Panc1 (cell line): ENCODE data around the gene PFDN4. TPM values are rescaled to one million over a fixed set of nuclear protein-coding genes. Genes with fewer than 3 reads are reported as not detected.

ENCODE experiments used
- ATAC-seq: fragments of 200-7000 bp; cut with Tn5 transposase; 2 replicates; pipeline ENCODE4 v1.9.1; 2020; ENCODE audit warnings: mild to moderate bottlenecking, moderate library complexity
- BruUV-seq: library from RNA; stranded (reverse); fragments of 400-500 nt; replicated peaks from 2 replicates; lab custom pipeline; 2021; lab: Mats Ljungman, UMichigan
- CTCF ChIA-PET: fragments of 300-600 bp; sonication (Branson Sonifier 250); formaldehyde crosslinking; loops from one replicate; lab custom pipeline; 2022; ENCODE audit warnings: antibody characterized with exemption; lab: Charles Lee
- POLR2A ChIA-PET: fragments of 300-600 bp; sonication (Branson Sonifier 250); formaldehyde crosslinking; loops from one replicate; lab custom pipeline; 2022; ENCODE audit warnings: antibody characterized with exemption; lab: Charles Lee
- DNase-seq: peaks from one replicate; pipeline ENCODE4 v3.0.0-alpha.2; 2010; ENCODE audit warnings: low read depth, low spot score
- H3K27ac ChIP-seq: 2 replicates; pipeline ENCODE4 v1.5.1; 2011; ENCODE audit warnings: mild to moderate bottlenecking, low read length, inconsistent platforms
- H3K27me3 ChIP-seq: fragments of 200-500 bp; sonication (Bioruptor generic); 2 replicates; pipeline ENCODE4 v1.6.0; 2014; ENCODE audit warnings: low read length, inconsistent platforms; ENCODE audit not compliant: control insufficient read depth, insufficient read depth
- H3K36me3 ChIP-seq: fragments of 200-500 bp; sonication (Bioruptor generic); 2 replicates; pipeline ENCODE4 v1.5.1; 2014; ENCODE audit warnings: inconsistent platforms, mild to moderate bottlenecking, low read length, moderate library complexity; ENCODE audit not compliant: control insufficient read depth, insufficient read depth
- H3K4me1 ChIP-seq: 2 replicates; pipeline ENCODE4 v1.5.1; 2011; ENCODE audit warnings: inconsistent platforms, mild to moderate bottlenecking, low read length, moderate library complexity; ENCODE audit not compliant: control insufficient read depth, insufficient read depth
- H3K4me3 ChIP-seq, 2 experiments: 2 replicates each; pipeline ENCODE4 v1.5.1; 2011 to 2012; ENCODE audit warnings: low read depth in 2 of 2, low read length in 2 of 2, mild to moderate bottlenecking in 2 of 2, inconsistent platforms in 1 of 2, moderate library complexity in 1 of 2
- H3K9me3 ChIP-seq: fragments of 200-500 bp; sonication (Bioruptor generic); 2 replicates; pipeline ENCODE4 v1.5.1; 2014; ENCODE audit warnings: low read depth, mild to moderate bottlenecking, inconsistent platforms, low read length, moderate library complexity; ENCODE audit not compliant: control insufficient read depth, insufficient read depth
- POLR2AphosphoS5 ChIP-seq: IDR thresholded peaks from 2 replicates; pipeline ENCODE4 v1.6.1; 2012; ENCODE audit warnings: mild to moderate bottlenecking, low read depth, low read length, moderate library complexity
- SIN3A ChIP-seq: IDR thresholded peaks from 2 replicates; pipeline ENCODE4 v1.6.1; 2012; ENCODE audit warnings: low read depth, mild to moderate bottlenecking, low read length, moderate library complexity, borderline replicate concordance; ENCODE audit not compliant: insufficient read depth
- TCF7L2 ChIP-seq: IDR thresholded peaks from 2 replicates; pipeline ENCODE4 v1.6.1; 2011; ENCODE audit warnings: mild to moderate bottlenecking, low read depth, low read length, inconsistent platforms
- in situ Hi-C: cut with HindIII; loops from 2 replicates; pipeline ENCODE4 v1.10.0; 2016; ENCODE audit warnings: low sequenced_read_pairs, low pct_unique_long_range_greater_than_20kb
- intact Hi-C: fragments of 100-400 bp; cut with micrococcal nuclease; formaldehyde crosslinking; loops from one replicate; pipeline ENCODE4 v1.10.0; 2022; ENCODE audit not compliant: unreplicated experiment
- total RNA-seq: library from RNA; stranded (reverse); gene quantifications from one replicate; pipeline ENCODE4 v1.2.1, GENCODE V29; 2021; ENCODE audit not compliant: unreplicated experiment
- TF ChIP-seq, protein P1 (sequence below), 2 experiments: IDR thresholded peaks; 2 replicates each; pipeline ENCODE4 v1.6.1; 2011 to 2012; ENCODE audit warnings: low read depth in 2 of 2, control low read depth in 1 of 2, low read length in 1 of 2, mild to moderate bottlenecking in 1 of 2, moderate library complexity in 1 of 2; ENCODE audit not compliant: insufficient read depth in 1 of 2
- TF ChIP-seq, protein P2 (sequence below): fragments of 450-650 bp; IDR thresholded peaks from 2 replicates; pipeline ENCODE4 v1.5.1; 2017; ENCODE audit warnings: mild to moderate bottlenecking

Gene PFDN4
- total RNA-seq, 1 experiment from 2014 or later, result 48.2 TPM

DNA sequence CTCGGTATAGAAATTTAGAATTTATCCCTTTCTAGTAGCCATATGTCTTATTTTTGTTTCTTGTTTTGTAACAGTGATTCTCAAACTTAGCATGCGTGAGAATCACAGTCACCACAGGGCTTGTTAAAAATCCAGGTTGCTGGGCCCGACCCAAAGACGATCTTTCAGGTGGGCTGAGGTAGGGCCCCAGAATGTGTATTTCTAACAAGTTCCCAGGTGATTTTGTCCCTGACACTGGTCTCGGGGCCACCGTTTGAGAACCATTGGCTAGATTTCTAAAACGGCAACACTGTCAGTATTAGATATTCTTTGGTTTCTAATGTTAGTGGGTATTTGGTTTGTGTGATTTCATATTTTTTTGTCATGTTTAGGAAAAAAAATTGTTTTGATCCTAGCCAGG, 9.9 kb downstream of the PFDN4 start:
- ChIA-PET POLR2A (no interaction called here), CTCF (no interaction called here)
- intact Hi-C loops (no loop called here), in situ Hi-C loops (no loop called here)
- BruUV-seq, result no TSS peak
- no peaks in the 10 kb centered on the region for H3K27me3 ChIP-seq
- TF ChIP-seq, protein P1, sequence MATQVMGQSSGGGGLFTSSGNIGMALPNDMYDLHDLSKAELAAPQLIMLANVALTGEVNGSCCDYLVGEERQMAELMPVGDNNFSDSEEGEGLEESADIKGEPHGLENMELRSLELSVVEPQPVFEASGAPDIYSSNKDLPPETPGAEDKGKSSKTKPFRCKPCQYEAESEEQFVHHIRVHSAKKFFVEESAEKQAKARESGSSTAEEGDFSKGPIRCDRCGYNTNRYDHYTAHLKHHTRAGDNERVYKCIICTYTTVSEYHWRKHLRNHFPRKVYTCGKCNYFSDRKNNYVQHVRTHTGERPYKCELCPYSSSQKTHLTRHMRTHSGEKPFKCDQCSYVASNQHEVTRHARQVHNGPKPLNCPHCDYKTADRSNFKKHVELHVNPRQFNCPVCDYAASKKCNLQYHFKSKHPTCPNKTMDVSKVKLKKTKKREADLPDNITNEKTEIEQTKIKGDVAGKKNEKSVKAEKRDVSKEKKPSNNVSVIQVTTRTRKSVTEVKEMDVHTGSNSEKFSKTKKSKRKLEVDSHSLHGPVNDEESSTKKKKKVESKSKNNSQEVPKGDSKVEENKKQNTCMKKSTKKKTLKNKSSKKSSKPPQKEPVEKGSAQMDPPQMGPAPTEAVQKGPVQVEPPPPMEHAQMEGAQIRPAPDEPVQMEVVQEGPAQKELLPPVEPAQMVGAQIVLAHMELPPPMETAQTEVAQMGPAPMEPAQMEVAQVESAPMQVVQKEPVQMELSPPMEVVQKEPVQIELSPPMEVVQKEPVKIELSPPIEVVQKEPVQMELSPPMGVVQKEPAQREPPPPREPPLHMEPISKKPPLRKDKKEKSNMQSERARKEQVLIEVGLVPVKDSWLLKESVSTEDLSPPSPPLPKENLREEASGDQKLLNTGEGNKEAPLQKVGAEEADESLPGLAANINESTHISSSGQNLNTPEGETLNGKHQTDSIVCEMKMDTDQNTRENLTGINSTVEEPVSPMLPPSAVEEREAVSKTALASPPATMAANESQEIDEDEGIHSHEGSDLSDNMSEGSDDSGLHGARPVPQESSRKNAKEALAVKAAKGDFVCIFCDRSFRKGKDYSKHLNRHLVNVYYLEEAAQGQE (IDR thresholded peaks at IDR 0.05; ENCODE audit: insufficient read depth in 1 of 2, low read depth in 2 of 2, low read length in 1 of 2), result no peak
- TF ChIP-seq POLR2AphosphoS5 (no peak), TCF7L2 (no peak), SIN3A (no peak)
- TF ChIP-seq, protein P2, sequence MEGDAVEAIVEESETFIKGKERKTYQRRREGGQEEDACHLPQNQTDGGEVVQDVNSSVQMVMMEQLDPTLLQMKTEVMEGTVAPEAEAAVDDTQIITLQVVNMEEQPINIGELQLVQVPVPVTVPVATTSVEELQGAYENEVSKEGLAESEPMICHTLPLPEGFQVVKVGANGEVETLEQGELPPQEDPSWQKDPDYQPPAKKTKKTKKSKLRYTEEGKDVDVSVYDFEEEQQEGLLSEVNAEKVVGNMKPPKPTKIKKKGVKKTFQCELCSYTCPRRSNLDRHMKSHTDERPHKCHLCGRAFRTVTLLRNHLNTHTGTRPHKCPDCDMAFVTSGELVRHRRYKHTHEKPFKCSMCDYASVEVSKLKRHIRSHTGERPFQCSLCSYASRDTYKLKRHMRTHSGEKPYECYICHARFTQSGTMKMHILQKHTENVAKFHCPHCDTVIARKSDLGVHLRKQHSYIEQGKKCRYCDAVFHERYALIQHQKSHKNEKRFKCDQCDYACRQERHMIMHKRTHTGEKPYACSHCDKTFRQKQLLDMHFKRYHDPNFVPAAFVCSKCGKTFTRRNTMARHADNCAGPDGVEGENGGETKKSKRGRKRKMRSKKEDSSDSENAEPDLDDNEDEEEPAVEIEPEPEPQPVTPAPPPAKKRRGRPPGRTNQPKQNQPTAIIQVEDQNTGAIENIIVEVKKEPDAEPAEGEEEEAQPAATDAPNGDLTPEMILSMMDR, result no peak
- no peaks in the 10 kb centered on the region for H3K9me3 ChIP-seq
- no peak overlapping the region for H3K27ac ChIP-seq
- H3K36me3 ChIP-seq, result peaks cover 17% of the 10 kb centered on the region
- H3K4me1 ChIP-seq, result 0 out of 2 replicates have a peak, but pooled peaks cover 3% of the 10 kb centered on the region
- no peak overlapping the region for H3K4me3 ChIP-seq
- ATAC-seq (no peak), DNase-seq (no peak)

DNA sequence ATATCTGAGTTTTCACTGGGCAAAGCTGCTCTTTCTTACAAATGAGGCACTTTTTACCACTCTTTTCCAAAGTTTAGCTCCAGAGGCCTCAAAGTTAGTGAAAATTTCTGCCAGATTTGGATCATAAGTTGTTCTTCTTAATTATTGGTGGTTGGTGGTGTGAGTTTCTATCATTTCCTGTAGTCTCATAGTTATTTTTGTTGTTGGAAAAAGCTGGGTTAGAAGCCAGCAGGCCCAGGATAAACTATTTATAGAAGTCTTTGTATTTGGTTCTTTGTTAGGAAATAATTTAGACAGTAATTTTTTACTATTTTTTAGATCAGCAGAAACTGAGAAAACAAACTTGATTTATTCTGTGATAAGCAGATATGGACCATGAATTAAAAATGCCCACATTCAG, 10.6 kb downstream of the PFDN4 start:
- peaks cover 17% of the 10 kb centered on the region for H3K36me3 ChIP-seq
- ChIA-PET POLR2A (no interaction called here), CTCF (no interaction called here)
- H3K4me3 ChIP-seq, result no peak overlapping the region
- TSS peak; percentile 22 for BruUV-seq
- TF ChIP-seq TCF7L2, result no peak
- intact Hi-C loops, result no loop called here
- DNase-seq (no peak), ATAC-seq (no peak)
- H3K4me1 ChIP-seq, result 0 out of 2 replicates have a peak, but pooled peaks cover 3% of the 10 kb centered on the region
- in situ Hi-C loops, result no loop called here
- H3K27me3 ChIP-seq, result no peaks in the 10 kb centered on the region
- no peaks in the 10 kb centered on the region for H3K9me3 ChIP-seq
- no peak overlapping the region for H3K27ac ChIP-seq

DNA sequence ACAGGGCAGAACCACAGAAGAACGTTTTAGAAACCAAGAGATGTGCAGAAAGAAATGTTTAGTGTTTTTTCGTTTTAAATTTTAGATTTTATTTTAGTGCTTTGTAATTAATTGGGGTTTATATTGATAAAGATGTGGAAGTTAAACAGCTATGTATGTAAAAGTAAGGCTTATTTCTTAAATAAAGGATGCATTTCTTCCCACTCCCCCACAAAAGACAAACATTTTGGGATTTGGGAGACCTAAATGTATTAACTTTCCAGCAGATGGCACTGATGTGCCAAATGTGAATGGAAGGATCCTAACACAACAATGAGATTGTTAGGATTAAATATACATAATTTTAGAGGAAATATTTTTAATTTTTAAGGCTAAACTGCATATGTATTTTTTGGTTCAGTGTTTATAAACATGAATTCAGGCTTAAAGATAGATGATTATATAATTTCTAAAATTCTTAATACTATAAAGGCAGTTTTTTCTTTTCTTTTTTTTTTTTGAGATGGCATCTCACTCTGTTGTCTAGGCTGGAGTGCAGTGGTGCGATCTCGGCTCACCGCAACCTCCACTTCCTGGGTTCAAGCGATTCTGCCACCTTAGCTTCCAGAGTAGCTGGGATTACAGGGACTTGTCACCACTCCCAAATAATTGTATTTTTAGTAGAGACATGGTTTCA, 12.0 kb downstream of the PFDN4 start:
- CTCF ChIA-PET, result interaction anchor here (0.7 kb wide), 1 partner anchor 146 kb away, joined by 3 read pairs; no protein-coding TSS in a partner anchor
- 0 out of 2 replicates have a peak, but pooled peaks cover 3% of the 10 kb centered on the region for H3K4me1 ChIP-seq
- intact Hi-C loops, result loop anchor here (2.0 kb wide), 1 partner anchor 427 kb away; no protein-coding TSS in a partner anchor
- H3K4me3 ChIP-seq, result no peak overlapping the region
- in situ Hi-C loops, result no loop called here
- ATAC-seq (no peak), DNase-seq (no peak)
- H3K9me3 ChIP-seq, result no peaks in the 10 kb centered on the region
- H3K27ac ChIP-seq, result no peak overlapping the region
- BruUV-seq, result no TSS peak
- H3K27me3 ChIP-seq, result no peaks in the 10 kb centered on the region
- no peak for TF ChIP-seq POLR2AphosphoS5
- TF ChIP-seq, protein P2, result peak; percentile 70; the same call in 1 of the 2 replicates
- POLR2A ChIA-PET, result no interaction called here
- H3K36me3 ChIP-seq, result peaks cover 17% of the 10 kb centered on the region
